Keratinocyte (primary cell): Measurements from ENCODE around the gene SLC7A11. TPM values are rescaled to one million over a fixed set of nuclear protein-coding genes. Genes with fewer than 3 reads are reported as not detected.

Source experiments
- DNase-seq: peaks from one replicate; pipeline ENCODE4 v3.0.0-alpha.2; 2011; ENCODE audit warnings: low read depth, missing footprints, low spot score
- FAIRE-seq: peaks from 2 replicates; lab custom pipeline; 2011; peaks lifted over from hg19 to GRCh38; lab: Jason Lieb, UNC
- H2AFZ ChIP-seq: 2 replicates; pipeline ENCODE4 v1.6.0; 2012; ENCODE audit warnings: low read length, control low read depth, inconsistent platforms; ENCODE audit not compliant: control insufficient read depth
- H3K27ac ChIP-seq: 2 replicates; pipeline ENCODE4 v1.5.1; 2011; ENCODE audit warnings: low read length; ENCODE audit not compliant: control insufficient read depth, insufficient read depth
- H3K27me3 ChIP-seq: 3 replicates; pipeline ENCODE4 v1.6.0; 2011; ENCODE audit warnings: low read length; ENCODE audit not compliant: control insufficient read depth, insufficient read depth; ENCODE audit errors: extremely low read depth
- H3K36me3 ChIP-seq, 2 experiments: 2 replicates in 1 of 2; 3 replicates in 1 of 2; pipeline ENCODE4 v1.5.1; 2011; ENCODE audit warnings: low read length in 2 of 2, mild to moderate bottlenecking in 1 of 2; ENCODE audit not compliant: control insufficient read depth in 2 of 2, insufficient read depth in 2 of 2; ENCODE audit errors: extremely low read depth in 1 of 2
- H3K4me1 ChIP-seq: 3 replicates; pipeline ENCODE4 v1.5.1; 2011; ENCODE audit warnings: low read length; ENCODE audit not compliant: control insufficient read depth, insufficient read depth; ENCODE audit errors: extremely low read depth
- H3K4me2 ChIP-seq: 3 replicates; pipeline ENCODE4 v1.6.0; 2011; ENCODE audit warnings: low read depth, low read length; ENCODE audit not compliant: control insufficient read depth, insufficient read depth; ENCODE audit errors: extremely low read depth
- H3K4me3 ChIP-seq, 3 experiments: fragments of 200-600 bp in 1 of 3; sonication (generic) in 1 of 3; 2 replicates in 2 of 3; 3 replicates in 1 of 3; pipeline ENCODE4 v1.5.1; 2011 to 2016; ENCODE audit warnings: low read length in 3 of 3, mild to moderate bottlenecking in 3 of 3, control low read depth in 2 of 3, inconsistent platforms in 1 of 3, low read depth in 1 of 3, mixed read lengths in 1 of 3, mixed run types in 1 of 3, moderate library complexity in 1 of 3; ENCODE audit not compliant: control insufficient read depth in 2 of 3, insufficient read depth in 2 of 3; ENCODE audit errors: extremely low read depth in 1 of 3
- H3K79me2 ChIP-seq: 2 replicates; pipeline ENCODE4 v1.6.0; 2012; ENCODE audit warnings: low read length; ENCODE audit not compliant: control insufficient read depth, insufficient read depth
- H3K9ac ChIP-seq: 3 replicates; pipeline ENCODE4 v1.6.0; 2011; ENCODE audit warnings: low read length; ENCODE audit not compliant: control insufficient read depth, insufficient read depth; ENCODE audit errors: extremely low read depth
- H3K9me1 ChIP-seq: 3 replicates; pipeline ENCODE4 v1.6.0; 2011; ENCODE audit warnings: low read length; ENCODE audit not compliant: control insufficient read depth, insufficient read depth; ENCODE audit errors: extremely low read depth
- H3K9me3 ChIP-seq: 2 replicates; pipeline ENCODE4 v1.5.1; 2012; ENCODE audit warnings: low read depth, low read length; ENCODE audit not compliant: control insufficient read depth
- H4K20me1 ChIP-seq: 3 replicates; pipeline ENCODE4 v1.6.0; 2011; ENCODE audit warnings: low read length; ENCODE audit not compliant: control insufficient read depth, insufficient read depth; ENCODE audit errors: extremely low read depth
- CTCF ChIP-seq, 3 experiments: IDR thresholded peaks in 1 of 3; conservative IDR thresholded peaks in 1 of 3; optimal IDR thresholded peaks in 1 of 3; 2 replicates in 2 of 3; 3 replicates in 1 of 3; pipeline versions ENCODE3 to v1.5.1; 2011; ENCODE audit warnings: low read length in 3 of 3, mild to moderate bottlenecking in 3 of 3, moderate library complexity in 2 of 3, control low read depth in 1 of 3, inconsistent platforms in 1 of 3; ENCODE audit not compliant: insufficient read depth in 2 of 3; ENCODE audit errors: extremely low read depth in 1 of 3
- EZH2 ChIP-seq: IDR thresholded peaks from one replicate; pipeline ENCODE4 v1.6.1; 2012; ENCODE audit warnings: inconsistent platforms, mild to moderate bottlenecking, low read length, moderate library complexity
- dilution Hi-C: fragments of 300-500 bp; cut with MboI; formaldehyde crosslinking; loops from one replicate; pipeline ENCODE4 v1.7.0; 2020; ENCODE audit warnings: low sequenced_read_pairs; ENCODE audit not compliant: extremely low pct_ligation_motif_present
- polyA plus RNA-seq, 5 experiments: library from polyadenylated mRNA; depleted of rRNA in 3 of 5; stranded (reverse) in 3 of 5; stranded (forward) in 1 of 5; unstranded in 1 of 5; fragments of >200 nt; gene quantifications; 1 replicate in 1 of 5; 2 replicates in 3 of 5; 3 replicates in 1 of 5; pipeline versions ENCODE4 v1.2.1 to v1.2.3, GENCODE V29; 2011 to 2012; ENCODE audit warnings: missing spikeins in 2 of 5, low read depth in 1 of 5, low replicate concordance in 1 of 5

The SLC7A11 gene
- polyA plus RNA-seq, 1 donor (not counting 4 experiments of a cell fraction or from before 2014, with no cell fraction given), result 8.4 TPM

GRCh38 chr4:138192113-138192512, 50.0 kb downstream of the SLC7A11 start:
- DNase-seq (no peak), FAIRE-seq (no peak)
- TF ChIP-seq CTCF (optimal IDR thresholded peaks at IDR 0.05 in 1 of 3, IDR thresholded peaks at IDR 0.05 in 1 of 3, conservative IDR thresholded peaks at IDR 0.05 in 1 of 3; ENCODE audit: extremely low read depth in 1 of 3, insufficient read depth in 2 of 3, low read length in 3 of 3) (no peak), EZH2 (no peak)
- Histone ChIP-seq H3K36me3 (peaks cover 0 to 12% of the 10 kb centered on the region in 2 experiments), H2AFZ (no peak overlapping the region), H3K79me2 (no peaks in the 10 kb centered on the region), H3K9me3 (no peaks in the 10 kb centered on the region), H3K27me3 (no peaks in the 10 kb centered on the region), H3K4me3 (no peak overlapping the region), H3K4me1 (peaks cover 27% of the 10 kb centered on the region), H3K4me2 (no peak overlapping the region), H3K9ac (no peak overlapping the region), H4K20me1 (no peaks in the 10 kb centered on the region), H3K9me1 (no peaks in the 10 kb centered on the region), H3K27ac (no peak overlapping the region)
- dilution Hi-C loops, result no loop called here

- H3K9ac ChIP-seq, result no peak overlapping the region
- H3K9me1 ChIP-seq, result no peaks in the 10 kb centered on the region
- TF ChIP-seq EZH2 (no peak), CTCF (optimal IDR thresholded peaks at IDR 0.05 in 1 of 3, IDR thresholded peaks at IDR 0.05 in 1 of 3, conservative IDR thresholded peaks at IDR 0.05 in 1 of 3; ENCODE audit: extremely low read depth in 1 of 3, insufficient read depth in 2 of 3, low read length in 3 of 3) (no peak)
- no peaks in the 10 kb centered on the region for H3K79me2 ChIP-seq
- H3K27me3 ChIP-seq, result no peaks in the 10 kb centered on the region
- no peak overlapping the region for H3K27ac ChIP-seq
- dilution Hi-C loops, result no loop called here
- no peaks in the 10 kb centered on the region for H4K20me1 ChIP-seq
- no peak overlapping the region for H3K4me3 ChIP-seq
- peaks cover 33% of the 10 kb centered on the region for H3K4me1 ChIP-seq
- H3K9me3 ChIP-seq, result no peaks in the 10 kb centered on the region
- FAIRE-seq (no peak), DNase-seq (no peak)
- H3K36me3 ChIP-seq, result peaks cover 0 to 7% of the 10 kb centered on the region in 2 experiments
- no peak overlapping the region for H3K4me2 ChIP-seq
- no peak overlapping the region for H2AFZ ChIP-seq
These were observed 51.7 kb downstream of the SLC7A11 start for GRCh38 chr4:138190452-138190858.
